HEK293T (cell line): Measurements from ENCODE around the gene P2RX3.
A peak's percentile ranks its signal among the peaks of the same experiment; 100 is the strongest.

Experiments
- CTCF ChIA-PET: fragments of 350-600 bp; formaldehyde crosslinking; extraction: SDS; loops from one replicate; lab custom pipeline; 2021; ENCODE audit warnings: antibody characterized with exemption, inconsistent platforms; lab: Yijun Ruan, JAX
- POLR2A ChIA-PET: fragments of 350-600 bp; formaldehyde crosslinking; extraction: SDS; loops from one replicate; lab custom pipeline; 2020; ENCODE audit warnings: antibody characterized with exemption, inconsistent platforms; lab: Yijun Ruan, JAX
- DNase-seq: peaks from one replicate; pipeline ENCODE4 v3.0.0; 2012; ENCODE audit warnings: mixed read lengths; ENCODE audit errors: extremely low spot score
- ARNT ChIP-seq: fragments of 450-650 bp; IDR thresholded peaks from 2 replicates; pipeline ENCODE4 v1.6.1; 2017; ENCODE audit warnings: mild to moderate bottlenecking
- BHLHE40 ChIP-seq: fragments of 450-650 bp; IDR thresholded peaks from 2 replicates; pipeline ENCODE4 v1.6.1; 2016; ENCODE audit warnings: mild to moderate bottlenecking, moderate library complexity, borderline replicate concordance
- CTBP1 ChIP-seq: fragments of 450-650 bp; IDR thresholded peaks from 2 replicates; pipeline ENCODE4 v1.6.1; 2016; ENCODE audit warnings: borderline replicate concordance
- ELF4 ChIP-seq: fragments of 450-650 bp; IDR thresholded peaks from 2 replicates; pipeline ENCODE4 v1.6.1; 2017; ENCODE audit warnings: antibody characterized with exemption
- FOXA1 ChIP-seq: fragments of 450-650 bp; IDR thresholded peaks from 2 replicates; pipeline ENCODE4 v1.6.1; 2016; ENCODE audit warnings: mild to moderate bottlenecking
- FOXK2 ChIP-seq: fragments of 450-650 bp; IDR thresholded peaks from 2 replicates; pipeline ENCODE4 v1.6.1; 2016; ENCODE audit warnings: mild to moderate bottlenecking
- FOXM1 ChIP-seq: fragments of 450-650 bp; IDR thresholded peaks from 2 replicates; pipeline ENCODE4 v1.6.1; 2017; ENCODE audit warnings: mild to moderate bottlenecking, borderline replicate concordance
- HDGF ChIP-seq: fragments of 450-650 bp; IDR thresholded peaks from 2 replicates; pipeline ENCODE4 v1.6.1; 2017; ENCODE audit warnings: antibody characterized with exemption, borderline replicate concordance
- L3MBTL2 ChIP-seq: fragments of 450-650 bp; conservative IDR thresholded peaks from 2 replicates; pipeline ENCODE4 v1.6.1; 2016; ENCODE audit warnings: mild to moderate bottlenecking
- LEF1 ChIP-seq: fragments of 450-650 bp; IDR thresholded peaks from 2 replicates; pipeline ENCODE4 v1.6.1; 2017; ENCODE audit warnings: mild to moderate bottlenecking, borderline replicate concordance
- NFRKB ChIP-seq: fragments of 450-650 bp; IDR thresholded peaks from 2 replicates; pipeline ENCODE4 v1.6.1; 2016; ENCODE audit warnings: mild to moderate bottlenecking, moderate library complexity
- SP1 ChIP-seq: fragments of 450-650 bp; IDR thresholded peaks from 2 replicates; pipeline ENCODE4 v1.6.1; 2017
- SUZ12 ChIP-seq: fragments of 450-650 bp; IDR thresholded peaks from 2 replicates; pipeline ENCODE4 v1.6.1; 2016; ENCODE audit warnings: mild to moderate bottlenecking
- TARDBP ChIP-seq: fragments of 450-650 bp; IDR thresholded peaks from 2 replicates; pipeline ENCODE4 v1.6.1; 2016
- ZNF384 ChIP-seq: fragments of 450-650 bp; IDR thresholded peaks from 2 replicates; pipeline ENCODE4 v1.6.1; 2016
- TF ChIP-seq, protein P1 (sequence below): fragments of 450-650 bp; IDR thresholded peaks from 2 replicates; pipeline ENCODE4 v1.6.1; 2016

P2RX3 gene

DNA sequence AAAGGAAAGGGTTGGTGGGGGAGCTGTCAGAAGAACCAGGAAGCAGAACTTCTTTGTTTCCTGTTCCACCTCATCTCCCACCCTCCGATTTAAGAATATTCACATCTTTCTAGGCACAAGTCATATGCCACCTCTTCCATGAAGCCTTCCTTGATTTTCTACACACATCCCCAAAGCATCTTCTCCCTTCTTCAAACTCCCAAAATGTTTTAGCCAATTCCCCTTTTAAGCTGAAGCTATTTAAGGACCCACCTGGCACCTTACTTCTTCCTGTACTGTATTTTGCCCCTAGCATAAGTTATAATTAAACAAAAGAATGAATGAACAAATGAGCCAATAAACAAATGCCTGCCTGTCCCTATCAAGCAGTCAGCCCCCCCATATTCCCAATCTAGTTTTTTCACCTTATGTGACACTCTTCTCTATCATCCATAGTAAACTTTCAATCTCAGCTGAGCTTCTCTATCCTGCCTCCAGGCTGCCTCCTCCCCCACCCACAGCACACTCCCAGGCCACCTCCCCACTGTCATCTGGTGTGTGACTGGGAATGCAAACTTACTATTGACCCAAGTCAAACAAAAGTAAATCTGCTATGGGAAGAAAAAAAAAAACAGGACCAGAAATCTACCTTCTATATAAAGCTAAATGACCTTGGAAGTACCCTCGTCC is 17.3 kb upstream of the P2RX3 start:
- DNase-seq: no peak
- no peak for TF ChIP-seq CTBP1
- TF ChIP-seq SUZ12: no peak
- TF ChIP-seq FOXA1: no peak
- no peak for TF ChIP-seq FOXM1
- TF ChIP-seq ELF4: no peak
- TF ChIP-seq HDGF: no peak
- TF ChIP-seq SP1: no peak
- no peak for TF ChIP-seq LEF1
- ChIA-PET CTCF (interaction anchor here (0.6 to 0.7 kb wide), 2 partner anchors 159 to 274 kb away, joined by 3 to 4 read pairs; no protein-coding TSS in a partner anchor), POLR2A (interaction anchor here (2.1 to 7.8 kb wide), 2 partner anchors 9 to 17 kb away, joined by 9 to 121 read pairs; partner anchors contain the start of genes P2RX3 and SSRP1)

DNA sequence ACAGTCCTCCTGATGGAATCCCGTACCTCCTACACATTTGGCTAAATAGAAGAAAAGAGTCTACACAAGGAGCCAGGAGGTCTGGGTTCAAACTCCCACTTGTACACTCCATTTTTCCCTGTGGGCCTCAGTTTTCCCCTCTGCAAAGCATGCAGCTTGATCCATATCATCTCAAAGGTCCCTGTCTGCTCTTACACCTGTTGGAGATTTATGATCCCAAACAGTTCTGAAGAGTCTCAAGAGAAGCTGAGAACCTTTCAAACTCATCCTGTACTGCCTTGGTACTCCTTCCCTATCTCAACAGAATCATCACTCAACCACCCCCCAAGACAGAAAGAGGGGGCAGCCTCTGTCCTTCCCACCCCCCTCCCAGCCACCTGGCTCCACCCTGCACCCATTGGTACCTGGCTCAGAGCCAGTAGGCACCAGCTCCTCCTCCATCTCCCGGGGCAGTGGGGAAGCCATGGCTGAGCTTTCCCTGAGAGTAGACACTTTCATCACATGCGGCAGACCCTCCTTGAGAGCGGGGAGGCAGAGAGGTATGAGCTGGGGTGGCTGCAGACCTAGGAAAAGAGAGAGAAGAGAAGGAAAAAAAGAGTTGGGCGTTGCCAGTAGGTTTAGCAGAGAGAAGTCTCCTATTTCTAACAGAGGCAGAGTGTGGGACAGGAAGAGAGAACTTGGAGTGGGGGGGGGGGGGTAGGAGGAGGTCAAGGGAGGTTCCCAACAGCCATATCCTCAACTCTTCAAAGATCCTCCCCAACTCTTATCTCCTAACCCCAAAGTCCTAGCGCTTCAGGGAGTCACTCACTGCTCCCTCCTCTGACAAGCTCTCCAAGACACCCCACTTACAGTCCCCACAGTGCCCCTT is 16.5 kb upstream of the P2RX3 start:
- ChIA-PET POLR2A (interaction anchor here (2.1 to 7.8 kb wide), 2 partner anchors 10 to 16 kb away, joined by 9 to 121 read pairs; partner anchors contain the start of genes P2RX3 and SSRP1), CTCF (interaction anchor here (0.6 to 0.7 kb wide), 2 partner anchors 158 to 273 kb away, joined by 3 to 4 read pairs; no protein-coding TSS in a partner anchor)
- TF ChIP-seq ELF4: no peak
- no peak for TF ChIP-seq FOXA1
- TF ChIP-seq SUZ12: no peak
- no peak for TF ChIP-seq HDGF
- no peak for TF ChIP-seq NFRKB
- TF ChIP-seq TARDBP: no peak
- TF ChIP-seq, protein P1, sequence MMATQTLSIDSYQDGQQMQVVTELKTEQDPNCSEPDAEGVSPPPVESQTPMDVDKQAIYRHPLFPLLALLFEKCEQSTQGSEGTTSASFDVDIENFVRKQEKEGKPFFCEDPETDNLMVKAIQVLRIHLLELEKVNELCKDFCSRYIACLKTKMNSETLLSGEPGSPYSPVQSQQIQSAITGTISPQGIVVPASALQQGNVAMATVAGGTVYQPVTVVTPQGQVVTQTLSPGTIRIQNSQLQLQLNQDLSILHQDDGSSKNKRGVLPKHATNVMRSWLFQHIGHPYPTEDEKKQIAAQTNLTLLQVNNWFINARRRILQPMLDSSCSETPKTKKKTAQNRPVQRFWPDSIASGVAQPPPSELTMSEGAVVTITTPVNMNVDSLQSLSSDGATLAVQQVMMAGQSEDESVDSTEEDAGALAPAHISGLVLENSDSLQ: no peak
- no peak for TF ChIP-seq FOXK2
- TF ChIP-seq SP1: no peak
- TF ChIP-seq BHLHE40: no peak
- TF ChIP-seq LEF1: no peak
- TF ChIP-seq FOXM1: no peak
- TF ChIP-seq CTBP1: no peak
- TF ChIP-seq L3MBTL2: no peak
- no peak for TF ChIP-seq ZNF384
- no peak for TF ChIP-seq ARNT
- no peak for DNase-seq

DNA sequence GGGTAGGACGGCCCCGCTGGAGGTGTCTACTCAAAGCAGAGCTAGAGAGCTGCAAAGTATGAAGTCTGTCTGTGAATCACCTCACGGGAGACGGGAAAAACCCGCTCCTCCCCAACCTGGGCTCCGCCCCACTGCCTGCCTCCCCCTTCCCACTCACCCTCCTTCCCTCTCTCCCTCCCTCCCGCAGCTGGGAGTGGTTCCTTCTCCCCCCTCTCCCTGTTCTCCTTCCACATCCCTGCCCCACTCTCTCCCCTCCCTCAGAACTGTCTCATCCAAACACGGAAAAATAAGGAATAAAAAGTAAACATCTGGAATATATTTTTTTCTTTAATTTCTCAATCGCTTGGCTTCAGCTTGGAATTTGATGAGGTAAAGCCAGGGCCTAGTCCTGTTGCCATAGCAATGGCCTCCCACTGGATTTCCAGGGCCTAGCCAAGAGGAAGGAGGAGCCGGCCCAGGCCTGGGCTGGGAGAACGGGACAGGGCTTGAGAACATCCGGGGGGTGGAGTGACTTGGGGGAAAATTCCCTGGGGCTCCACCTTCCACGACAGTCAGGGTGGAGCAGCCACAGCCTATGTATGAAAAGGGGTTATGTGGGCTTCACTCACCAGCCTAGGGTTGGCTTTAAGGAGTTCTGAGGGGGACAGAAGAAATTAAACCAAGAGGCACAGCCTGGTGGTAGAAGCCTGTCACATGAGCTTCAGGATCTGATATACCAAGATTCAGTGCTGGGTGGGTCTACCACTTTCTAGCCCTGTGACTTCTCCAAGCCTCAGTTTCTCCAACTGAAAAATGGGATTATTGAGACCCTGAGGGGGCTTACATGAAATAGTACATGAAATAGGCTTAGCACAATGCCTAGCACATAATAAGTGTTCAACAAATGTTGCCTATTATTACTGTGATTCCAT is 15.6 kb upstream of the P2RX3 start:
- peak; percentile 58 for DNase-seq
- no peak for TF ChIP-seq TARDBP
- no peak for TF ChIP-seq HDGF
- TF ChIP-seq CTBP1: no peak
- no peak for TF ChIP-seq L3MBTL2
- CTCF ChIA-PET: no interaction called here
- POLR2A ChIA-PET: interaction anchor here (2.1 to 7.8 kb wide), 2 partner anchors 11 to 15 kb away, joined by 9 to 121 read pairs; partner anchors contain the start of genes P2RX3 and SSRP1

DNA sequence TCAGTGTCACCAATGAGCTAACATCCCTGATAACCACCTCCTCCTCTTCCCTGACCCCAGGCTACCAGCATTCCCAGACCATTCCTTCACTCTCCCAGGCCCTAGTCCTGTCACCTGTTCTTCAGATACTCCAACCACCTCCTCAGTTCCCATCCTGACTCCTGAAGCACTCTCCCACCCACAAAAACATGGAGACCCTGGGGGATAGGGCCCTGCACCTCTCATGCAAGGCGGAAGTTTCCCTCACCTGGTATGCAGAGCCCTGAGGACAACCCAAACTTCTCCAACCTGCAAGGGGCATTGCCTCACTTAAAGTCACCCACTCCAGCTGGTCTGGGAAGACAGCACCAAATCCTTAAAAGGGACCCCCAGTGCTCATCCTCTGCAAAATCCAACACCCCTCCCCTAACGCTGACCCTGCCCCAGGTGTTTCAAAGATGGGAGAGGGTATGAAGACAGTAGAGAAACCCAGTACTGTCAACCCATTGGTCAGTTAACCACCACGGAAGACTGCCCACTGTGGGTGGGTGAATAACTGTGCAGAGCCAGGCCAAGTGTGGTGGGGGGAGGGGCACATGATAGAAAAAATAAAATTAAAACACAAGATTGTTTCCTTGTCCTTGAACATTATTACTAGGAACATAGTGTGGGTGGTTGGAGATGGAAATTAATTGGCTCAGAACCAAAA is 14.8 kb upstream of the P2RX3 start:
- POLR2A ChIA-PET: interaction anchor here (1.1 to 7.8 kb wide), 2 partner anchors 11 to 14 kb away, joined by 4 to 121 read pairs; partner anchors contain the start of genes P2RX3 and SSRP1
- no peak for TF ChIP-seq ARNT
- TF ChIP-seq ELF4: no peak
- no peak for TF ChIP-seq ZNF384
- no peak for TF ChIP-seq LEF1
- DNase-seq: no peak
- CTCF ChIA-PET: no interaction called here

DNA sequence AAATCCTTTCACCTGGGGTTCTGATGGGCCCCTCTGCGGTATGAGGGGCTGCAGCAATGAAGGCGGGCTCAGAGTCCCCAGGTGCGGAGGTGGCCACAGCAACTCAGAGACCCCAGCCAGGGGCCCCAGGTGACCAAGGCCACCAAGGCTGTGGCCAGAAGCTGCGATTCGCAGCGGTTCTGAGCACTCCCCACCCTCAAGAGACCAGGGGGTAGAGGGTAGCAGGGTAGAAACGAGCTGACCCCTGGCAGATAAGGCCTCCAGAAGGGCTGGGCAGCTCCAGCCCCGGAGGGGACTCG is 14.3 kb upstream of the P2RX3 start:
- POLR2A ChIA-PET: interaction anchor here (1.1 to 7.8 kb wide), 2 partner anchors 12 to 14 kb away, joined by 4 to 121 read pairs; partner anchors contain the start of genes P2RX3 and SSRP1
- DNase-seq: no peak

More for the DNA sequence above, 14.3 kb upstream of the P2RX3 start:
- CTCF ChIA-PET: no interaction called here
- no peak for TF ChIP-seq FOXA1
- TF ChIP-seq SUZ12: no peak
- TF ChIP-seq FOXK2: no peak
- TF ChIP-seq ZNF384: no peak
- no peak for TF ChIP-seq SP1
- TF ChIP-seq HDGF: no peak
- no peak for TF ChIP-seq FOXM1
- no peak for TF ChIP-seq ELF4
- no peak for TF ChIP-seq NFRKB
- TF ChIP-seq, protein P1: no peak
- no peak for TF ChIP-seq ARNT
- no peak for TF ChIP-seq LEF1
- TF ChIP-seq BHLHE40: no peak
- no peak for TF ChIP-seq L3MBTL2
- TF ChIP-seq TARDBP: no peak
